Gastroesophageal sphincter (tissue), 4 donors: Measurements from ENCODE around the gene SLC16A11. TPM values are rescaled to one million over a fixed set of nuclear protein-coding genes. Genes with fewer than 3 reads are reported as not detected.

ENCODE experiments used
- ATAC-seq: fragments of 150-250 bp; one replicate; pipeline ENCODE4 v1.9.1; 2016; ENCODE audit warnings: mild to moderate bottlenecking, moderate library complexity
- H3K27ac ChIP-seq, 4 donors: fragments of 200-600 bp; sonication (generic) in 3 of 4; 1 replicate in 3 of 4; 2 replicates in 1 of 4; pipeline ENCODE4 v1.5.1; 2016 to 2019
- H3K27me3 ChIP-seq: fragments of 200-600 bp; sonication (generic); one replicate; pipeline ENCODE4 v1.5.1; 2019
- H3K36me3 ChIP-seq, 2 donors: fragments of 200-600 bp; sonication (generic); one replicate each; pipeline ENCODE4 v1.5.1; 2019; ENCODE audit warnings: control low read depth in 1 of 2
- H3K4me1 ChIP-seq, 3 donors: fragments of 200-600 bp; sonication (generic); 1 replicate in 2 of 3; 2 replicates in 1 of 3; pipeline ENCODE4 v1.5.1; 2016 to 2019; ENCODE audit warnings: control low read depth in 2 of 3
- H3K4me3 ChIP-seq, 2 donors: fragments of 200-600 bp; sonication (generic); one replicate each; pipeline ENCODE4 v1.5.1; 2019; ENCODE audit warnings: mild to moderate bottlenecking in 1 of 2, moderate library complexity in 1 of 2
- H3K9me3 ChIP-seq, 3 donors: fragments of 200-600 bp; sonication (generic); one replicate each; pipeline ENCODE4 v1.5.1; 2017 to 2019; ENCODE audit warnings: control low read depth in 2 of 3
- CTCF ChIP-seq, 4 experiments: fragments of 200-600 bp in 2 of 4; fragments of 450-650 bp in 2 of 4; sonication (generic) in 1 of 4; IDR thresholded peaks; one replicate each; pipeline ENCODE4 v1.5.1; 2017 to 2019; ENCODE audit warnings: antibody characterized with exemption in 4 of 4, mild to moderate bottlenecking in 2 of 4, moderate library complexity in 2 of 4
- EP300 ChIP-seq: sonication (generic); formaldehyde crosslinking; IDR thresholded peaks from one replicate; pipeline ENCODE4 v1.6.1; 2017; ENCODE audit warnings: antibody characterized with exemption, mild to moderate bottlenecking
- POLR2A ChIP-seq, 2 donors: fragments of 450-650 bp; IDR thresholded peaks; one replicate each; pipeline ENCODE4 v1.6.1; 2017; ENCODE audit warnings: antibody characterized with exemption in 2 of 2, mild to moderate bottlenecking in 2 of 2, moderate library complexity in 1 of 2
- POLR2AphosphoS5 ChIP-seq: sonication (generic); formaldehyde crosslinking; IDR thresholded peaks from one replicate; pipeline ENCODE4 v1.6.1; 2017; ENCODE audit warnings: antibody characterized with exemption
- whole genome bisulfite sequencing, 2 donors: methylation state at CpG; one replicate each; pipeline ENCODE4 v1.1.5; 2018; ENCODE audit warnings: low coverage in 1 of 2; 5-methylcytosine and 5-hydroxymethylcytosine counted together
- total RNA-seq, 4 donors: library from RNA; depleted of rRNA; stranded (reverse); fragments of >200 nt; gene quantifications; one replicate each; pipeline ENCODE4 v1.1.0, GENCODE V29; 2016

Gene SLC16A11
- total RNA-seq, 4 donors from 2014 or later, result 0.32 to 0.54 (median 0.39) TPM; not detected in 1

DNA sequence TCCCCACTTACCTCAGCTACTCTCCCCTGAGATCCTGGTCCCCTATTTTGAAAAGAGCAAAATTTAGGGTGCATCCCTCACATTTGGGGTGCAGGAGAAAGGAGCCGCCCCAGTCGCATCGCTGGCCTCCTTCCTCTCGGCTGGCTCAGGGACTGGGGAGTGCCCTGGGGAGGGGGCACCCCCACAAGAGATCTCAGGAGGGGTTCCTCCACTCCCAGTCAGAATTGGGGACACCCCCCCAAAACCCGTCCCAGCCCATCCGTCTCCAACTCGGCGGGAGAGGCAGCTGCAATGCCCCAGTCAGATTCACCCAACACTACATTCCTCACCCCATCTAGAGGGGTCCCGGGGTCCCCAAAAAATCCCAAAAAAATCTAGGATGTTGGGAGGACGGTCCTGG, 24.5 kb downstream of the SLC16A11 start:
- peaks cover 0 to 12% of the 10 kb centered on the region in 2 donors for H3K36me3 ChIP-seq
- WGBS, 2 donors, result 20% methylated on average over 2 of the region's 10 CpGs; no CpG with 5 or more reads in 1 of the 2 donors
- ATAC-seq, result no peak
- H3K9me3 ChIP-seq, result no peaks in the 10 kb centered on the region
- TF ChIP-seq EP300, result no peak
- TF ChIP-seq CTCF (IDR thresholded peaks at IDR 0.05), result no peak
- no peak for TF ChIP-seq POLR2AphosphoS5
- TF ChIP-seq POLR2A (IDR thresholded peaks at IDR 0.05), result no peak
- H3K27ac ChIP-seq, result peak overlapping the region; percentile 83 to 96 (median 89)
- H3K4me3 ChIP-seq, result peak overlapping the region; percentile 69 to 88
- H3K27me3 ChIP-seq, result peaks cover 33% of the 10 kb centered on the region
- peaks cover 0 to 93% (median 26%) of the 10 kb centered on the region in 3 donors for H3K4me1 ChIP-seq

DNA sequence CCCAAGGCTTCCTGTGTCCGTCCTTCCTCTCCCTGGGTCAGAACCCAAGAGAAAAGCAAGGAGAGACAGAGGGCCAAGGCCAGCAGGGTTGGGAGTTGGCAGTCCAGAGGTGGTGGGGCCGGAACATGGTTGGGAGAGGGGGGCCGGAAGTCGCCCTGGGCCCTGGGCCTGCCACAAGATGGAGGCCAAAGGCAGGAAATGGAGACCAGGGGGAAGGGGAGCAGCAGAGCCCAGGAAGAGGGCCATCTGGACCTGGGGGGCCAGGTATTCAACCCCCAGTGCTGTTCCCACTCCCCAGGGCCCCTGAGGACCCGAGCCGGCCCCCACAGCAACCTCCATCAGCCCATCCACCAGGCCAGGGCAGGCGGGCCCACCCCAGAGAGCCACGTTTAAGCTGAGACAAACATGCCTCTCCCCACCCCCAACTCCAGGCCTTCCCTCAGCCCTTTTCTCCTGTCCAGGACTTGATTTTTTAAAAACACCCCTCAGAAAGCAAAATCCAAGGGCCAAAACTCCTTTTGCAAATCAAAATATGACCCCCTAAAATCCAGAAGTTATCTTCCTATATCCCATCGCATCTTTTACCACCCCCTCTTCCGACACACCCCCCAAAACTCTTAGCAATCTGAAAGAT, 25.4 kb downstream of the SLC16A11 start:
- Histone ChIP-seq H3K4me1 (peaks cover 0 to 93% (median 30%) of the 10 kb centered on the region in 3 donors), H3K9me3 (no peaks in the 10 kb centered on the region), H3K27ac (peak overlapping the region; percentile 83 to 96 (median 89)), H3K27me3 (peaks cover 24% of the 10 kb centered on the region), H3K4me3 (peak overlapping the region; percentile 69 to 88), H3K36me3 (peaks cover 0 to 12% of the 10 kb centered on the region in 2 donors)
- 33 to 74% methylated on average over 4 to 7 of the region's 10 CpGs for WGBS, 2 donors
- ATAC-seq, result no peak
- TF ChIP-seq EP300 (no peak), CTCF (IDR thresholded peaks at IDR 0.05) (no peak), POLR2A (IDR thresholded peaks at IDR 0.05) (no peak), POLR2AphosphoS5 (no peak)

DNA sequence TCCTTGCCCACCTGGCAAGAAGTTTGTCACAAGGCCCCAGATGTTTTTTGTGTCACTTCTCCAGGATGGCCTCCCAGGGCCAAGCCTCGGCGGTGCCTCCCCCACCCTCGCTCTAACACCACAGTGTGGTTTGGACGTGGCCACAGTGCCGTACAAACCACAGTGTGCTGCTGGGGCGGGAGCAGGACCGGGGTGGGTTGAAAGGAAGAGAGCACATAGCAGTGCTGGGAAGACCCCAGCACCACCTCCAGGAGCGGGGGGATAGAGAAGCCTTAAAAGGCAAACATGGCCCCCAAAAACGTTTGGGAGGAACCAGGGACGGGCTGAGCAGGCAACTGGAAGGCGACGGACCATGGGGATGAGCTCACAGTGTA, 26.1 kb downstream of the SLC16A11 start:
- 40 to 69% methylated on average over 4 of the region's 12 CpGs for WGBS, 2 donors
- H3K4me3 ChIP-seq, result peak overlapping the region in 1 of 2 donors; percentile 69

DNA sequence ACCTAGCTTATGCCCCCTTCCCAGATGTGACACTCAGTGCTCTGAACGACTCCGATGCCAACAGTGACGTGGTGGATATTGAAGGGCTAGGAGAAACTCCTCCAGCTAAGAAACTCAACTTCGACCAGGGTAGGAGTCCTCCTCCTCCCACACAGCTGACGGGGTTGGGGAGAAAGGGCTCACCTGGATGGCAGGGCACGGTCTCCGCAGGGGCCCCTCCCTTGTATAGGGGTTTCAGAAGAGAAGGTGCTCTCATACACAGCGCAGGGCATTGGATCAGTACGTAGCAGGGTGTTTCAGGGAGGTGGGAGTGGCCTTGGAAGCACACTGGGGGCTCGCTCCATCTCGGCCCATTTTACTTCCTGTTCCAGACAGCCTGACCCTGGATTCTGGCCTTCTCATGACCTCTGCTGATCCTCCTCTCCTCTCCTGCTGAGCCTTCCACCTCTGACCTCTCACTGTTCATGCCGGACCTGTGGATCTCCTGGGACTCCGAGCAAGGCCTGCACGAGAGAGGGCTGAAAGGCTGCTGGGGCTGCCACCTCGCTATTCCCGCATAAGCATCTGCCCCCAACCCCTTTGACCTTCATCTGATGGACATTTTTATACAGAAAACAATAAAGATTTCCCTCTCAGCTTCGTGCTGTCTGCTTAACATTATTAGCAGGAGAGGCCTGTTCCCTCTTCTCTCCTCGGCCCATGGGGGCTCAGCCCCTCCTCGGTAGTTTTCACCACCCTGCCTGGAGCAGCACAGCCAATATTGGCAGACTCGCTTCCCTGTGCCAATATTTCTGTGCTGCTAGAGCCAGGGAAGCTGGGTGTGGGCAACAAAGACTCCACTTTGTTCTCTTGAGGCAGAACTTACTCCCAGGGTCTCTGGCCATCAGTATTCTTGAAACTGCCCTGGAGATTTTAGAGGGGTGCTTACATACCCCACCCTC, 26.7 kb downstream of the SLC16A11 start:
- WGBS, 2 donors, result 61 to 94% methylated on average over 6 to 12 of the region's 20 CpGs
- no peak for ATAC-seq

More for the DNA sequence above, 26.1 kb downstream of the SLC16A11 start:
- no peaks in the 10 kb centered on the region for H3K9me3 ChIP-seq
- TF ChIP-seq CTCF (IDR thresholded peaks at IDR 0.05), result no peak
- no peak for TF ChIP-seq POLR2AphosphoS5
- no peak for TF ChIP-seq EP300
- no peak for TF ChIP-seq POLR2A (IDR thresholded peaks at IDR 0.05)
- ATAC-seq, result no peak
- peaks cover 18% of the 10 kb centered on the region for H3K27me3 ChIP-seq
- peaks cover 0 to 12% of the 10 kb centered on the region in 2 donors for H3K36me3 ChIP-seq
- H3K4me1 ChIP-seq, result peaks cover 0 to 92% (median 34%) of the 10 kb centered on the region in 3 donors
- peak overlapping the region; percentile 83 to 96 (median 89) for H3K27ac ChIP-seq

More for the DNA sequence above, 26.7 kb downstream of the SLC16A11 start:
- H3K27me3 ChIP-seq, result peaks cover 11% of the 10 kb centered on the region
- TF ChIP-seq POLR2A (IDR thresholded peaks at IDR 0.05) (no peak), POLR2AphosphoS5 (no peak), CTCF (IDR thresholded peaks at IDR 0.05) (no peak), EP300 (no peak)
- no peaks in the 10 kb centered on the region for H3K9me3 ChIP-seq
- peak overlapping the region; percentile 83 to 96 (median 89) for H3K27ac ChIP-seq
- peak overlapping the region in 1 of 2 donors; percentile 69 for H3K4me3 ChIP-seq
- H3K4me1 ChIP-seq, result peaks cover 0 to 85% (median 34%) of the 10 kb centered on the region in 3 donors
- peaks cover 0 to 12% of the 10 kb centered on the region in 2 donors for H3K36me3 ChIP-seq
